H9 (cell line): ENCODE measurements around the gene COX7A2L. TPM values are rescaled to one million over a fixed set of nuclear protein-coding genes. Genes with fewer than 3 reads are reported as not detected.

Experiments used
- DNase-seq: peaks from one replicate; pipeline ENCODE4 v3.0.0-alpha.2; 2017
- H2AFZ ChIP-seq: one replicate; pipeline ENCODE4 v1.6.1; 2013; ENCODE audit warnings: mild to moderate bottlenecking, low read length, control low read depth, moderate library complexity
- H2AK5ac ChIP-seq: 2 replicates; pipeline ENCODE4 v1.6.1; 2013; ENCODE audit warnings: low read length, control low read depth, mixed read lengths; ENCODE audit not compliant: insufficient read length
- H2BK120ac ChIP-seq: one replicate; pipeline ENCODE4 v1.6.1; 2013; ENCODE audit warnings: low read depth, mild to moderate bottlenecking, low read length, control low read depth, inconsistent platforms; ENCODE audit not compliant: poor library complexity, severe bottlenecking
- H2BK12ac ChIP-seq: 2 replicates; pipeline ENCODE4 v1.6.1; 2013; ENCODE audit warnings: low read length, control low read depth, mixed read lengths, low read depth; ENCODE audit not compliant: insufficient read length
- H2BK15ac ChIP-seq: 2 replicates; pipeline ENCODE4 v1.6.1; 2013; ENCODE audit warnings: low read depth, low read length, control low read depth
- H2BK20ac ChIP-seq: one replicate; pipeline ENCODE4 v1.6.1; 2013; ENCODE audit warnings: low read depth, mild to moderate bottlenecking, low read length, control low read depth, inconsistent platforms; ENCODE audit not compliant: poor library complexity, severe bottlenecking
- H2BK5ac ChIP-seq: 2 replicates; pipeline ENCODE4 v1.6.1; 2013; ENCODE audit warnings: low read length, control low read depth, mixed read lengths; ENCODE audit not compliant: insufficient read length
- H3K14ac ChIP-seq: 2 replicates; pipeline ENCODE4 v1.6.1; 2013; ENCODE audit warnings: low read length, control low read depth; ENCODE audit not compliant: insufficient read depth
- H3K18ac ChIP-seq: 2 replicates; pipeline ENCODE4 v1.6.1; 2013; ENCODE audit warnings: low read depth, mild to moderate bottlenecking, mixed read lengths, low read length, control low read depth; ENCODE audit not compliant: insufficient read length
- H3K23ac ChIP-seq: 2 replicates; pipeline ENCODE4 v1.6.1; 2013; ENCODE audit warnings: low read length, control low read depth, mixed read lengths, low read depth; ENCODE audit not compliant: insufficient read length
- H3K23me2 ChIP-seq: 2 replicates; pipeline ENCODE4 v1.6.1; 2013; ENCODE audit warnings: low read depth, mild to moderate bottlenecking, mixed read lengths, low read length, control low read depth; ENCODE audit not compliant: insufficient read length, poor library complexity, severe bottlenecking
- H3K27ac ChIP-seq: 2 replicates; pipeline ENCODE4 v1.5.1; 2013; ENCODE audit warnings: low read length, control low read depth, mixed read lengths, low read depth; ENCODE audit not compliant: insufficient read length
- H3K27me3 ChIP-seq: 2 replicates; pipeline ENCODE4 v1.6.1; 2013; ENCODE audit warnings: low read length, control low read depth, inconsistent platforms; ENCODE audit not compliant: insufficient read depth
- H3K4ac ChIP-seq: 2 replicates; pipeline ENCODE4 v1.6.1; 2013; ENCODE audit warnings: low read depth, mild to moderate bottlenecking, control low read depth, inconsistent platforms, low read length, moderate library complexity
- H3K4me1 ChIP-seq: 2 replicates; pipeline ENCODE4 v1.6.1; 2013; ENCODE audit warnings: low read length, control low read depth, inconsistent platforms; ENCODE audit not compliant: insufficient read depth
- H3K4me2 ChIP-seq: 2 replicates; pipeline ENCODE4 v1.6.1; 2013; ENCODE audit warnings: low read length, control low read depth, mixed read lengths; ENCODE audit not compliant: insufficient read length, insufficient read depth
- H3K56ac ChIP-seq: 2 replicates; pipeline ENCODE4 v1.6.1; 2013; ENCODE audit warnings: low read depth, mild to moderate bottlenecking, mixed read lengths, low read length, control low read depth; ENCODE audit not compliant: insufficient read length
- H3K79me1 ChIP-seq: 2 replicates; pipeline ENCODE4 v1.6.1; 2013; ENCODE audit warnings: low read depth, mild to moderate bottlenecking, moderate library complexity, low read length, control low read depth, inconsistent platforms; ENCODE audit not compliant: insufficient read depth, poor library complexity, severe bottlenecking
- H3K79me2 ChIP-seq: 2 replicates; pipeline ENCODE4 v1.6.1; 2013; ENCODE audit warnings: low read length, control low read depth, inconsistent platforms; ENCODE audit not compliant: insufficient read depth
- H3K9ac ChIP-seq: 2 replicates; pipeline ENCODE4 v1.6.1; 2013; ENCODE audit warnings: low read length, control low read depth, mixed read lengths; ENCODE audit not compliant: insufficient read length; ENCODE audit errors: extremely low read depth
- H3K9me3 ChIP-seq: one replicate; pipeline ENCODE4 v1.6.1; 2013; ENCODE audit warnings: low read depth, low read length, inconsistent platforms; ENCODE audit not compliant: control insufficient read depth
- H3T11ph ChIP-seq: one replicate; pipeline ENCODE4 v1.6.1; 2013; ENCODE audit warnings: mild to moderate bottlenecking, low read length, control low read depth, inconsistent platforms
- H4K20me1 ChIP-seq: one replicate; pipeline ENCODE4 v1.6.1; 2013; ENCODE audit not compliant: control insufficient read depth, insufficient read length, insufficient read depth
- H4K5ac ChIP-seq: 2 replicates; pipeline ENCODE4 v1.6.1; 2013; ENCODE audit warnings: low read depth, mild to moderate bottlenecking, mixed read lengths, low read length, control low read depth; ENCODE audit not compliant: insufficient read length
- H4K8ac ChIP-seq: replicated peaks from 2 replicates; pipeline ENCODE4 v1.6.1; 2013; ENCODE audit warnings: low read length, control low read depth, mixed read lengths, low read depth; ENCODE audit not compliant: insufficient read length
- H4K91ac ChIP-seq: 2 replicates; pipeline ENCODE4 v1.6.1; 2013; ENCODE audit warnings: low read depth, mild to moderate bottlenecking, moderate library complexity, mixed read lengths, low read length, control low read depth; ENCODE audit not compliant: insufficient read length
- H3K27ac Mint-ChIP-seq, 3 experiments: 2 replicates in 2 of 3; 3 replicates in 1 of 3; pipeline ENCODE4 v1.8.0; 2020 to 2021; ENCODE audit warnings: mixed read lengths in 3 of 3, mild to moderate bottlenecking in 1 of 3, moderate library complexity in 1 of 3
- H3K27me3 Mint-ChIP-seq: 2 replicates; pipeline ENCODE4 v1.8.0; 2021; ENCODE audit warnings: low read depth, mild to moderate bottlenecking, moderate library complexity, mixed read lengths
- H3K36me3 Mint-ChIP-seq, 3 experiments: 2 replicates in 2 of 3; 3 replicates in 1 of 3; pipeline ENCODE4 v1.8.0; 2020 to 2021; ENCODE audit warnings: low read depth in 3 of 3, mixed read lengths in 3 of 3; ENCODE audit not compliant: insufficient read depth in 1 of 3
- H3K4me1 Mint-ChIP-seq, 2 experiments: 2 replicates each; pipeline ENCODE4 v1.8.0; 2020; ENCODE audit warnings: mixed read lengths in 2 of 2
- H3K4me3 Mint-ChIP-seq, 2 experiments: 2 replicates in 1 of 2; 3 replicates in 1 of 2; pipeline ENCODE4 v1.8.0; 2020 to 2021; ENCODE audit warnings: mild to moderate bottlenecking in 2 of 2, mixed read lengths in 2 of 2, moderate library complexity in 1 of 2
- H3K9me3 Mint-ChIP-seq, 2 experiments: 2 replicates in 1 of 2; 3 replicates in 1 of 2; pipeline ENCODE4 v1.8.0; 2020; ENCODE audit warnings: mild to moderate bottlenecking in 2 of 2, mixed read lengths in 2 of 2, moderate library complexity in 1 of 2
- CTCF ChIP-seq: fragments of 200-600 bp; sonication (generic); conservative IDR thresholded peaks from 3 replicates; pipeline ENCODE4 v1.8.0; 2021; ENCODE audit warnings: antibody characterized with exemption, mild to moderate bottlenecking
- WGBS: extraction: QIAGEN DNeasy Blood & Tissue Kit; methylation state at CpG from one replicate; pipeline ENCODE4 v1.1.7; 2013; ENCODE audit warnings: missing lambda C conversion rate, low lambda C conversion rate, mixed read lengths; ENCODE audit not compliant: insufficient read length; ENCODE audit errors: extremely low coverage; 5-methylcytosine and 5-hydroxymethylcytosine counted together
- total RNA-seq: library from RNA; stranded (reverse); gene quantifications from 2 replicates; pipeline ENCODE4 v1.2.1, GENCODE V29; 2021

COX7A2L gene
- total RNA-seq, 1 experiment from 2014 or later: 102 TPM

DNA sequence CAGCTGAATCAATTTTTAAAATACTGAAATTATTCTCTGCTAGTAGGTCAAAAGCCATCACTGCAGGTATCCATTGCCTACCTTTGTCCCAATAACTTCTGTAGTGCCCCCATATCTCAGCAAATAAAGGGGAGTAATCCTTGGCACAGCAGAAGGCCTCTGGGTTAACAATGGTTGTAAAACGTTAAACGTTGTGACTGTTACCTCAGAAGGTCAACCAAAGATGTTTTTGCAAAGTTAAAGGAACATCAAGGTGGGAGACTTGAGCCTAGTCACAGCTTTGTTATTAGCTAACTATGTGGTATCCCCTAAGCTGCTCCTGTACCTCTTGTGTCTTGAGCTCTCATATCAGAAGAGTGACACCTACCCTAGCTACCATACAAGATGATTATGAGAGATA, 60.5 kb downstream of the COX7A2L start:
- Histone ChIP-seq H3K56ac (no peak overlapping the region), H2BK20ac (no peak overlapping the region), H3K4me2 (no peak overlapping the region), H2AFZ (no peak overlapping the region), H4K5ac (no peak overlapping the region), H3K18ac (no peak overlapping the region), H3K79me1 (no peaks in the 10 kb centered on the region), H2BK15ac (no peak overlapping the region), H3K4ac (no peak overlapping the region), H2BK12ac (no peak overlapping the region), H2BK5ac (no peak overlapping the region), H3K27me3 (no peaks in the 10 kb centered on the region), H3K79me2 (no peaks in the 10 kb centered on the region), H3K9me3 (no peaks in the 10 kb centered on the region), H4K8ac (no peak overlapping the region), H3K9ac (no peak overlapping the region), H4K91ac (no peak overlapping the region), H3K27ac (no peak overlapping the region), H3T11ph (no peak overlapping the region), H3K23ac (no peak overlapping the region), H4K20me1 (no peaks in the 10 kb centered on the region), H2BK120ac (no peak overlapping the region), H2AK5ac (no peak overlapping the region), H3K4me1 (no peaks in the 10 kb centered on the region), H3K14ac (no peak overlapping the region), H3K23me2 (no peaks in the 10 kb centered on the region)
- DNase-seq: no peak
- H3K4me1 Mint-ChIP-seq: peaks cover 0 to 6% of the 10 kb centered on the region in 2 experiments; a peak in 1 of 4 replicates
- no peaks in the 10 kb centered on the region for H3K9me3 Mint-ChIP-seq
- peaks cover 17 to 59% (median 35%) of the 10 kb centered on the region in 3 experiments; a peak in 6 of 7 replicates for H3K36me3 Mint-ChIP-seq
- H3K27me3 Mint-ChIP-seq: no peaks in the 10 kb centered on the region
- no peak for TF ChIP-seq CTCF
- no peak overlapping the region for H3K4me3 Mint-ChIP-seq
- no CpG with 5 or more reads among the region's 2 CpGs for WGBS
- no peak overlapping the region for H3K27ac Mint-ChIP-seq

Other genes starting within 250 kb of the COX7A2L start
- 62.8 and 68.6 TPM in 2 replicates for gene EML4, start 191.9 kb downstream of the COX7A2L start, total RNA-seq
- 16.5 and 17.0 TPM in 2 replicates for gene KCNG3, start 132.8 kb upstream of the COX7A2L start, total RNA-seq
- 236 and 253 TPM in 2 replicates for gene MTA3, start 207.4 kb upstream of the COX7A2L start, total RNA-seq